CD4-positive, alpha-beta T cell treated with Interleukin-6 at 100 ng/mL for 8 hours (primary cell): ENCODE results near the gene PDCD2.
"Not testable (repeated sequence)": the region's sequence is repeated elsewhere in the genome, so short reads cannot be mapped to it uniquely, and the experiment has no call there.

ENCODE experiments used
- DNase-seq: peaks from one replicate; pipeline ENCODE4 v3.0.0-alpha.2; 2020; ENCODE audit warnings: mixed read lengths, low spot score

Gene PDCD2

GRCh38 chr6:170545405-170545804 is 39.0 kb downstream of the PDCD2 start:
- DNase-seq, result no peak

GRCh38 chr6:170542031-170542719 is 42.3 kb downstream of the PDCD2 start:
- no peak for DNase-seq

DNA sequence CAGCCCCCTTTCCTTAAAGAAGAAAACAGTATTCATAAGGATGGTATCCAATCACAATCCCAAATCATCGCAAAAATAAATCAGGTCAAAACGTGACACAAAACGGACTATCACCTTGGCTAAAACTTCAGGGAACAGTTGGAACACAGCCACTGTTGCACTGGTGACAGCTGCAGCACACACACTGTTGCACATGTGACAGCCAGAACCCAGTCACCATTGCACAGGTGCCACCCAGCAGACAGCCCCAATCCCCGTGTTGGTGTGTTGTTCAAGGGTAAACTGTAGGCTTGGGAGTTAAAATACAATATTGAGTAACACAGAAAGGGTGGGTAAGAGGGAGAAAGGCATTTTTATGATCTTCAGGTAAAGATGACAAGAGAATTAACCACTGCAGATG is 47.1 kb downstream of the PDCD2 start:
- DNase-seq, result no peak

- no peak for DNase-seq
Measured at GRCh38 chr6:170536671-170537070, 47.8 kb downstream of the PDCD2 start.

DNA sequence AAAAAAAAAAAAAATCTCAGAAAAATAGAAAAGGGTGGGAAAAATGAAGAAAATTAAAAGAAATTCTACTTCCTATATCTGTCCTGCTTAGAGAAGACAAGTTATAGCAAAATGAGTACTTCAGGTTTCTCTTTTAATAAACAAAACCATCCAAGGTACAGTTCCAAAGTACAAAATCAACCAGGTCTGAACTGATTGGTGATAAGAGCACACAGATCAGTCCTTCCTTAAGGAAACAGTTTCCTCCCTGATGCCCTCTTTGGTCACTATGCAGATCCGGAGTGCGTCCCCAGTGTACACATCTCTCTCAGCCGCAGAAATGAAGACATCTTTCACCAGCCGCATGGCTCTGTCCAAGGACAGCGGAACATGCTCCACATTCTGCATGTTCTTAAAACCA is 49.4 kb downstream of the PDCD2 start:
- no peak for DNase-seq

DNA sequence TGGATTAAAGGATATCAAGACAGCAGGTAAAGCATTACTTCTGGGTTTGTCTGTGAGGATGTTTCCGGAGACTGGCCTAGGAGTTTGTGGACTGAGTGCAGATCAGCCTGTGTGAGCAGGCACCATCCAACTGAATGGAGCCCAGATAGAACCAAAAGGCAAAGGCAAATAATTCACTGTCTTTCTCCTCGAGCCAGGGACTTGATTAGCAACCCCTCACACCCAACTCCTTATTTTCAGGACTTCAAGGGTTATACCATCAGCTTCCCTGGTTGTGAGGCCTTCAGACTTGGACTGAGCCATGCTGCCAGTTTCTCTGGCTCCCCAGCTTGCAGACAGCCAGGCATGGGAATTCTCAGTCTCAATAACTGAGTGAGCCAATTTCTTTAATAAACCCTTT is 50.6 kb downstream of the PDCD2 start:
- DNase-seq, result no peak

DNA sequence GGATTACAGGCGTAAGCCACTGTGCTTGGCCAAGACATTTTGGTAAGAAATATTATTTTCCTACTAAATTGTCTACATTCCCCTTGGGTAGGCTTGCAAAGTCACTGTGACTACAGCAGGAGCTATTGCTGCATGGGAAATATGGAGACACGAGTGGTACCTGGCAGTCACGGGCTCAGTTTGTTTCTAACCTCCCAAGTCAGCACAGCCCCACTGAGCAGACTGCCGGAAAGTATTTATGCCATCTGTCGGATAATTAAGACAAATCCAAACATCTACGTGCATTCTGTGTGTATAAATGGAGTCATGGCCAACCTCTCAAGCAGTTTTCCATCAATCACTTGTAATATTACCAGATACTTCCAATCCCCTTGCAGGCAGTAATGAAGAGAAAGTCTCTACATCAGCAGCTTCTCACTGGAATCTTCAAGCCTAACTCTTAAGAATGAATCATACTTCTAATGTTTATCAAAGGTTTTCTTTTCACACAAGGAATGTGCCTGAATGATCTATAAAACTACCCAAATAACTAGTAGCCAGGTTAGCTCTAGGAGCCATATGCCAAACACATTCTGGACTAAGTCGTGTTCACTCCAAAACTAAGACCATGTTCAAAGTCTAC is 51.5 kb downstream of the PDCD2 start:
- no peak for DNase-seq

GRCh38 chr6:170529839-170530469 is 54.5 kb downstream of the PDCD2 start:
- peak; percentile 44 for DNase-seq

GRCh38 chr6:170527995-170528394 is 56.4 kb downstream of the PDCD2 start:
- DNase-seq, result not testable (repeated sequence)

DNA sequence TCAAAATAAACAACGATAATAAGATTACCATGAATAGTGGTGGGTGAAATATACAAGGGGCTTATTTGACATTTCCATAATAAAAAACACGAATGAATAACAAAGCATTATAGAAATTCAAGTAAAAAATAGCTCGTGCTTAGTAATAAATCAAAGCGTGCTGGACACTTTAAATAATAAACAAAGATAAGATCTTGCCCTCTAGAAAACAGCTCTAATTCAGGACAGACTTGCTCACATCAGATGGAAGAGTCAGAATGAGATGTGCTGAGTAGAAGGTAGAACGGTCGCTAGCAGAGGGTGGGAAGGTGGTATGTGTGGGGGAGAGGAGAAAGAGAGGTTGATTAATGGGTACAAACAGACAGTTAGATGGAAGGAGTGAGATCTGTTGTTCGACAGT is 58.6 kb downstream of the PDCD2 start:
- DNase-seq, result no peak
